Cardiac muscle cell (in vitro differentiated cells and primary cell): ENCODE measurements around the gene LMX1B. TPM values are rescaled to one million over a fixed set of nuclear protein-coding genes. Genes with fewer than 3 reads are reported as not detected.

Source experiments
- DNase-seq, 2 donors: peaks; one replicate each; pipeline versions ENCODE4 v3.0.0 to v3.0.0-alpha.2; 2010 to 2017; ENCODE audit warnings: low read depth in 1 of 2, low spot score in 1 of 2
- H3K27ac ChIP-seq: fragments of 200-600 bp; sonication (generic); 2 replicates; pipeline ENCODE4 v1.5.1; 2016
- H3K27me3 ChIP-seq: fragments of 200-600 bp; sonication (generic); 2 replicates; pipeline ENCODE4 v1.6.0; 2016; ENCODE audit warnings: control low read depth
- H3K36me3 ChIP-seq: fragments of 200-600 bp; sonication (generic); 2 replicates; pipeline ENCODE4 v1.5.1; 2016; ENCODE audit warnings: control low read depth
- H3K4me1 ChIP-seq: fragments of 200-600 bp; sonication (generic); 2 replicates; pipeline ENCODE4 v1.8.1; 2017; ENCODE audit warnings: low read depth, mild to moderate bottlenecking, mixed run types
- H3K4me3 ChIP-seq: fragments of 200-600 bp; sonication (generic); 2 replicates; pipeline ENCODE4 v1.5.1; 2016; ENCODE audit warnings: mild to moderate bottlenecking
- H3K9me3 ChIP-seq: fragments of 200-600 bp; sonication (generic); 2 replicates; pipeline ENCODE4 v1.5.1; 2017; ENCODE audit warnings: low read depth, mild to moderate bottlenecking, control low read depth
- polyA plus RNA-seq: library from polyadenylated mRNA; unstranded; fragments of >200 nt; fragmentation: Nextera tagmentation; extraction: Ambion mirVana; gene quantifications from 2 replicates; pipeline ENCODE4 v1.2.1, GENCODE V29; 2016
- total RNA-seq: library from RNA; depleted of rRNA; stranded (reverse); fragments of >200 nt; gene quantifications from 2 replicates; pipeline ENCODE4 v1.2.3, GENCODE V29; 2016
- TF ChIP-seq, protein P1 (sequence below): IDR thresholded peaks from 2 replicates; pipeline ENCODE4 v1.5.1; 2012; ENCODE audit warnings: low read depth, mild to moderate bottlenecking, low read length

The LMX1B gene
- total and polyA plus RNA-seq, 2 experiments from 2014 or later: not detected

DNA sequence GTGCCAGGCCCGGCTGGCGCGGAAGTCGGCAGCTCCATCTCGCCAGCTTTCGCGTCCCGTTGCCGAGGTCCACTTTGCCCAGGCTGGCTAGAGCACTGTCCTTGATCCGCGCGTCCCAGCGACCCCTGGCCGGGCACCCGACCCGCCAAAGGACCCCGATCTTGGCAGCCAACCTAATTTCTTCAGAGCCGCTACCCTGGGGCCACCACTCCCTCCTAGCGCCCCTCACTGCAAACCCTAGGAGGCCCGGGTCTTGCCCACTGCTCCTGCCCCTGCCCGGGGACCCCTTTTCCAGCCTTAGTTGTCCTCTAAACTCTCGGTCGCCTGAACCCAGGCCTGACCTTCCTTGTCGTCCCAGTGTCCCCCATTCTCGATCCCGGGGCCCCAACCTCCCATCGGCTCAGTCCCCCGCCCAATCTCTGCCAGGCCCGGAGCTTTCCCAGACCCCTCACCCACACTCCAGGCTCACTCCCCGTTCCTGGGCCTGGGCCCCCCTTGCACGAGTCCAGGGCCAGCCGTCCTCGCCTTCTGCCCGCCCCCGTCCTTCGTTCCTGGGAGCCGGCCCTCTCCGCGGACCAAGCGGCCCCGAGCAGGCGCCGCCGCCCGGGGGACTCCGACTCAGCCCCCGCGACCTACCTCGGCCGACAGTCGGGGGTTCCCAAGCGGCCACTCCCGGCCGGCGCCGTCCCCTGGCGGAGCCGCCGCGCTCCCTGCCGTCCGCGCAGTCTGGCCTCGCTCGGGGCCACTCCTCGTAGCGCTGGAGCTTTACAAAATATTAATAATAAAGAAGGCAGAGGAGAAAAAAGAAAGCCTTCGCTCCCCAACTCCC is 701 bp upstream of the LMX1B start:
- Histone ChIP-seq H3K9me3 (no peaks in the 10 kb centered on the region), H3K36me3 (no peaks in the 10 kb centered on the region), H3K4me3 (peak overlapping the region; percentile 10), H3K27me3 (peaks cover 99% of the 10 kb centered on the region), H3K27ac (no peak overlapping the region), H3K4me1 (no peaks in the 10 kb centered on the region)
- DNase-seq: no peak
- TF ChIP-seq, protein P1, sequence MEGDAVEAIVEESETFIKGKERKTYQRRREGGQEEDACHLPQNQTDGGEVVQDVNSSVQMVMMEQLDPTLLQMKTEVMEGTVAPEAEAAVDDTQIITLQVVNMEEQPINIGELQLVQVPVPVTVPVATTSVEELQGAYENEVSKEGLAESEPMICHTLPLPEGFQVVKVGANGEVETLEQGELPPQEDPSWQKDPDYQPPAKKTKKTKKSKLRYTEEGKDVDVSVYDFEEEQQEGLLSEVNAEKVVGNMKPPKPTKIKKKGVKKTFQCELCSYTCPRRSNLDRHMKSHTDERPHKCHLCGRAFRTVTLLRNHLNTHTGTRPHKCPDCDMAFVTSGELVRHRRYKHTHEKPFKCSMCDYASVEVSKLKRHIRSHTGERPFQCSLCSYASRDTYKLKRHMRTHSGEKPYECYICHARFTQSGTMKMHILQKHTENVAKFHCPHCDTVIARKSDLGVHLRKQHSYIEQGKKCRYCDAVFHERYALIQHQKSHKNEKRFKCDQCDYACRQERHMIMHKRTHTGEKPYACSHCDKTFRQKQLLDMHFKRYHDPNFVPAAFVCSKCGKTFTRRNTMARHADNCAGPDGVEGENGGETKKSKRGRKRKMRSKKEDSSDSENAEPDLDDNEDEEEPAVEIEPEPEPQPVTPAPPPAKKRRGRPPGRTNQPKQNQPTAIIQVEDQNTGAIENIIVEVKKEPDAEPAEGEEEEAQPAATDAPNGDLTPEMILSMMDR: no peak

DNA sequence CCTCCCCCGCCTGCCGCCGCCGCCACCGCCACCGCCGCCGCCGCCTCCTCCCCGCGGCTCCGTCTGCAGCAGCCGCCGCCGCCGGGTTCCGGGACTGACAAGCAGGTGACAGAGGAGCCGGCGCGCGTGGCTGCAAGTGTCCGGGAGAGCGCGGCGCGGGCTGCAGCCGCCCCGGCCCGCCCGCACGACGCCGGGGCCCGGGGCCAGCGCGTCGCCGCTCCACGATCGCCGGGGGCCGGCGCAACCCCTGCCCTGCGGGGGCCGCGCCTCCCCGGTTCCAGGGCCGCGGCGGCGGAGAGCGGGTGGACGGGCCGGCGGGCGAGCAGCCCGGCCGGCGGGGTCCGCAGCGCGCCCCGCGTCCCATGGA is 343 bp downstream of the LMX1B start:
- Histone ChIP-seq H3K9me3 (no peaks in the 10 kb centered on the region), H3K27ac (no peak overlapping the region), H3K4me3 (no peak overlapping the region), H3K27me3 (peaks cover 99% of the 10 kb centered on the region), H3K4me1 (no peaks in the 10 kb centered on the region), H3K36me3 (no peaks in the 10 kb centered on the region)
- DNase-seq: no peak
- TF ChIP-seq, protein P1: no peak

DNA sequence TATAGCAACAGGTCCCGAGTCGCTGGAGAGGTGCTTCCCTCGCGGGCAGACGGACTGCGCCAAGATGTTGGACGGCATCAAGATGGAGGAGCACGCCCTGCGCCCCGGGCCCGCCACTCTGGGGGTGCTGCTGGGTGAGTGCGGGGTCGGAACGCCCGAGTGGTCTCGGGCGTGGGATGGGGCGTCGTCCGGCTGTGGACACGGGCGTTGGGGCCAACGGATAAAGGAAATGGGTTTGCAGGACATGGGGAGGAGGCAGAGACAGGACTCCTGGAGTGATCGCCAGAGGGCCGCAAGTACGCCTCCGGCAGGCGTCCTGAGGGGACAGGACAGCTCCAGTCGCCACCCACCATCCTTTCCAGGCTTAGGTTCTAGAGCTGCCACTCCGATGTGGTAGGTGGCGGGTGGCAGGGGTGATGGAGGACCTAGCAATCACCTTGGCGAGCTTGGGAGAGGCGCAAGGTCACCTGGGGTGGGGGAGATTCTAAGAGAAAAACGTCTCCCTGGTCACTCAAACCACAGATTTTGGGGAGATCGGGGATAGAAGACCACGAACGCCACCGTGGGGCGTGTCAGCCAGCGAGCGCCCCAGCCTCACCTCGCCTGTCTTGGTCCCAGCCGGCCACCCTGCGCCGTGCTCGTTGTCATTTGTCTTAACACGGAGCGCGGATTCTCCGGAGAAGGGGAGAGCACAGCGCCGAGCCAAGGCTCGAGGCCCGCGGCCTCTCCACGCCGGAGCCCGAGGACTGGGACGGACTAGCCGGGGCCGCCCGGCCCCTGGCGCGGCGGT is 922 bp downstream of the LMX1B start:
- no peaks in the 10 kb centered on the region for H3K36me3 ChIP-seq
- TF ChIP-seq, protein P1: no peak
- no peak overlapping the region for H3K4me3 ChIP-seq
- no peak overlapping the region for H3K27ac ChIP-seq
- peaks cover 99% of the 10 kb centered on the region for H3K27me3 ChIP-seq
- DNase-seq: no peak
- no peaks in the 10 kb centered on the region for H3K9me3 ChIP-seq
- H3K4me1 ChIP-seq: no peaks in the 10 kb centered on the region

DNA sequence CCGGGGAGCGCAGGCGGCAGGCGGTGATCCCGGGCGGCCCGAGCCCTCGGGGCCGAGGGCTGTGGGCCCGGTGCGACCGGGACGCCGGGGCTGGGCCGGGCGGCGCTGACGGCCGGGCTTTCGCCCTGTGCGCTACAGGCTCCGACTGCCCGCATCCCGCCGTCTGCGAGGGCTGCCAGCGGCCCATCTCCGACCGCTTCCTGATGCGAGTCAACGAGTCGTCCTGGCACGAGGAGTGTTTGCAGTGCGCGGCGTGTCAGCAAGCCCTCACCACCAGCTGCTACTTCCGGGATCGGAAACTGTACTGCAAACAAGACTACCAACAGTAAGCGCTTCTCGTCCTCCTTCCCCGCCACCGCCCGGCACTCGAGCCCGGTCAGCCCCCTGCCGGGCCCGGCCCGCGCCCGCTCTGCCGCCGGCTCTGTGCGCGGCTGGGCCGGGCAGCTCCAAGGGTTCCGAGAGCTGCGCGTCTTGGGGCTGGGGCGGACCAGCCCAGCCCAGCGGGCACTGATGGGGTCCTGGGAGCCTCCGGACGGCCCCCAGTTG is 1.6 kb downstream of the LMX1B start:
- TF ChIP-seq, protein P1: no peak
- H3K27me3 ChIP-seq: peaks cover 99% of the 10 kb centered on the region
- no peaks in the 10 kb centered on the region for H3K4me1 ChIP-seq
- peak in 1 of 2 donors; percentile 55 for DNase-seq
- no peaks in the 10 kb centered on the region for H3K36me3 ChIP-seq
- H3K9me3 ChIP-seq: no peaks in the 10 kb centered on the region
- no peak overlapping the region for H3K4me3 ChIP-seq
- H3K27ac ChIP-seq: no peak overlapping the region

DNA sequence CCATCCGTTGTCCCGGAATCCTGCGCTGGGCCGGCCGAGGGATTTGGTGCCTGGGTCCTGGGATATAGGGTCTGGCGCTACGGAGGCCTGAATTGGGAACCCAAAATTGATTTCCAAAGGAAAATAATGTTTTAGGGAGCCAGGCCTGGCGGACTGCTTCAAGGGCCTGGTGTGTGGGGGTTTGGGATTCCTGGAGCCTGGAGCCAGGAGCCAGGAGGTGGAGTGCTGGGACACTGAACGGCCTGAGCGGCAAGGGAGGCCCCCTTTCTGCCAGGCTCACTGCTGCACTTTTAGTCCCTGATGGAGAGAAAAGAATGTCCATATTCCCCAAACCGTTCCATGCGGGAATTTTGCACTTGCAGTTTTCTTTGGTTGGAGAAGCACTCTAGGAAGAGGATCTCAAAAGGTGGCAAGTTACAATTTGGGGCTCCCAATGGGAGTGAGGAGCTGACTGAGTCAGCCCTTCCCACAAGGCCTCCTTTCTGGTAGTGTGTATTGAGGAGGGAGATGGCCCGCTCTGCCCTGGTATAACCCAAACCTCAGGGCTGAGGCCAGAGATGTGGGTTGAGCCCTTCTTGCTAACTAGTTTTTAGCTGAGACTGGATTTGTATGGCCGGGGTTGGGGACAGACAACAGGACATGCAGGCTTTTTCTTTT is 2.2 kb downstream of the LMX1B start:
- no peak overlapping the region for H3K27ac ChIP-seq
- H3K36me3 ChIP-seq: no peaks in the 10 kb centered on the region
- no peak for DNase-seq
- peaks cover 99% of the 10 kb centered on the region for H3K27me3 ChIP-seq
- H3K4me1 ChIP-seq: no peaks in the 10 kb centered on the region
- H3K4me3 ChIP-seq: no peak overlapping the region
- no peaks in the 10 kb centered on the region for H3K9me3 ChIP-seq
- TF ChIP-seq, protein P1: no peak
